HEK293 (cell line): Measurements from ENCODE around the gene VWA3B.

Source experiments
- CTCF ChIA-PET: fragments of 350-600 bp; formaldehyde crosslinking; extraction: SDS; loops from one replicate; lab custom pipeline; 2021; ENCODE audit warnings: antibody characterized with exemption; lab: Yijun Ruan, JAX
- POLR2A ChIA-PET: fragments of 300-600 bp; formaldehyde crosslinking; extraction: SDS; loops from one replicate; lab custom pipeline; 2020; ENCODE audit warnings: antibody characterized with exemption, inconsistent platforms; lab: Yijun Ruan, JAX
- H3K27ac ChIP-seq: fragments of 200-500 bp; sonication (Bioruptor generic); 2 replicates; pipeline ENCODE4 v1.5.1; 2014; ENCODE audit warnings: low read depth, low read length, control low read depth, inconsistent platforms; ENCODE audit errors: extremely low read depth
- H3K36me3 ChIP-seq, 2 experiments: fragments of 200-500 bp in 1 of 2; sonication (Bioruptor generic) in 1 of 2; 1 replicate in 1 of 2; 2 replicates in 1 of 2; pipeline ENCODE4 v1.5.1; 2014 to 2017; ENCODE audit warnings: inconsistent platforms in 2 of 2, low read length in 2 of 2; ENCODE audit not compliant: control insufficient read depth in 2 of 2, insufficient read depth in 1 of 2
- H3K4me1 ChIP-seq: fragments of 200-500 bp; sonication (Bioruptor generic); 2 replicates; pipeline ENCODE4 v1.5.1; 2014; ENCODE audit warnings: mild to moderate bottlenecking, low read length, inconsistent platforms; ENCODE audit not compliant: control insufficient read depth, insufficient read depth
- H3K4me3 ChIP-seq: 2 replicates; pipeline ENCODE4 v1.5.1; 2011; ENCODE audit warnings: low read depth, mild to moderate bottlenecking, control low read depth, low read length, moderate library complexity
- H3K9me3 ChIP-seq: fragments of 200-500 bp; sonication (Bioruptor generic); 2 replicates; pipeline ENCODE4 v1.5.1; 2014; ENCODE audit warnings: low read depth, low read length, inconsistent platforms; ENCODE audit not compliant: control insufficient read depth, insufficient read depth
- EGR2 ChIP-seq: fragments of 450-650 bp; formaldehyde crosslinking; IDR thresholded peaks from 2 replicates; pipeline ENCODE4 v1.5.1; 2016; ENCODE audit warnings: low read depth, missing biosample characterization, missing genetic modification characterization
- GLIS2 ChIP-seq: fragments of 450-650 bp; formaldehyde crosslinking; IDR thresholded peaks from 2 replicates; pipeline ENCODE4 v1.5.1; 2016; ENCODE audit warnings: missing biosample characterization, missing genetic modification characterization
- PRDM6 ChIP-seq: fragments of 450-650 bp; formaldehyde crosslinking; IDR thresholded peaks from 2 replicates; pipeline ENCODE4 v1.5.1; 2017; ENCODE audit warnings: missing biosample characterization, missing genetic modification characterization
- REST ChIP-seq: fragments of 450-650 bp; formaldehyde crosslinking; IDR thresholded peaks from 2 replicates; pipeline ENCODE4 v1.5.1; 2016; ENCODE audit warnings: missing biosample characterization, missing genetic modification characterization
- TCF7L2 ChIP-seq: IDR thresholded peaks from 2 replicates; pipeline ENCODE4 v1.6.1; 2011; ENCODE audit warnings: low read depth, mild to moderate bottlenecking, inconsistent platforms, low read length, moderate library complexity, borderline replicate concordance
- ZIC2 ChIP-seq: fragments of 450-650 bp; formaldehyde crosslinking; IDR thresholded peaks from 2 replicates; pipeline ENCODE4 v1.5.1; 2016; ENCODE audit warnings: missing biosample characterization, missing genetic modification characterization
- ZNF157 ChIP-seq: fragments of 450-650 bp; formaldehyde crosslinking; IDR thresholded peaks from 2 replicates; pipeline ENCODE4 v1.5.1; 2016; ENCODE audit warnings: missing biosample characterization, missing genetic modification characterization
- ZNF169 ChIP-seq: fragments of 450-650 bp; formaldehyde crosslinking; IDR thresholded peaks from 2 replicates; pipeline ENCODE4 v1.5.1; 2016; ENCODE audit warnings: missing biosample characterization, missing genetic modification characterization
- ZNF341 ChIP-seq: fragments of 450-650 bp; formaldehyde crosslinking; IDR thresholded peaks from 2 replicates; pipeline ENCODE4; 2016; ENCODE audit warnings: low read depth, missing biosample characterization, missing genetic modification characterization
- ZNF433 ChIP-seq: fragments of 450-650 bp; formaldehyde crosslinking; IDR thresholded peaks from 2 replicates; pipeline ENCODE4 v1.5.1; 2016; ENCODE audit warnings: missing biosample characterization, missing genetic modification characterization, low read depth
- ZNF510 ChIP-seq: fragments of 450-650 bp; formaldehyde crosslinking; IDR thresholded peaks from 2 replicates; pipeline ENCODE4 v1.5.1; 2018; ENCODE audit warnings: mild to moderate bottlenecking, missing genetic modification characterization, missing biosample characterization; ENCODE audit not compliant: insufficient replicate concordance
- ZNF548 ChIP-seq: fragments of 450-650 bp; formaldehyde crosslinking; IDR thresholded peaks from 2 replicates; pipeline ENCODE4 v1.5.1; 2016; ENCODE audit warnings: missing biosample characterization, missing genetic modification characterization
- ZNF600 ChIP-seq: fragments of 450-650 bp; formaldehyde crosslinking; IDR thresholded peaks from 2 replicates; pipeline ENCODE4 v1.5.1; 2016; ENCODE audit warnings: missing biosample characterization, missing genetic modification characterization
- ZNF747 ChIP-seq: fragments of 450-650 bp; formaldehyde crosslinking; IDR thresholded peaks from 2 replicates; pipeline ENCODE4 v1.5.1; 2016; ENCODE audit warnings: missing biosample characterization, missing genetic modification characterization
- ZNF777 ChIP-seq: fragments of 450-650 bp; formaldehyde crosslinking; IDR thresholded peaks from 2 replicates; pipeline ENCODE4 v1.5.1; 2017; ENCODE audit warnings: missing biosample characterization, missing genetic modification characterization, borderline replicate concordance
- ZNF791 ChIP-seq: fragments of 450-650 bp; formaldehyde crosslinking; IDR thresholded peaks from 2 replicates; pipeline ENCODE4 v1.5.1; 2016; ENCODE audit warnings: missing biosample characterization, missing genetic modification characterization
- ZNF792 ChIP-seq: fragments of 450-650 bp; formaldehyde crosslinking; IDR thresholded peaks from 2 replicates; pipeline ENCODE4 v1.5.1; 2016; ENCODE audit warnings: missing biosample characterization, missing genetic modification characterization
- ZSCAN30 ChIP-seq: fragments of 450-650 bp; IDR thresholded peaks from 2 replicates; pipeline ENCODE4 v1.5.1; 2018; ENCODE audit warnings: missing biosample characterization, mild to moderate bottlenecking, missing genetic modification characterization, moderate library complexity
- TF ChIP-seq, protein P1 (sequence below): fragments of 450-650 bp; formaldehyde crosslinking; IDR thresholded peaks from 2 replicates; pipeline ENCODE4 v1.5.1; 2016; ENCODE audit warnings: missing biosample characterization, missing genetic modification characterization
- TF ChIP-seq, protein P2 (sequence below): fragments of 450-650 bp; formaldehyde crosslinking; IDR thresholded peaks from 2 replicates; pipeline ENCODE4 v1.5.1; 2016; ENCODE audit warnings: missing biosample characterization, missing genetic modification characterization
- TF ChIP-seq, protein P3 (sequence below): fragments of 450-650 bp; formaldehyde crosslinking; IDR thresholded peaks from 2 replicates; pipeline ENCODE4 v1.5.1; 2017; ENCODE audit warnings: missing biosample characterization, missing genetic modification characterization

Gene VWA3B

GRCh38 chr2:98172150-98172765, 85.3 kb downstream of the VWA3B start (continued):
- TF ChIP-seq, protein P1, sequence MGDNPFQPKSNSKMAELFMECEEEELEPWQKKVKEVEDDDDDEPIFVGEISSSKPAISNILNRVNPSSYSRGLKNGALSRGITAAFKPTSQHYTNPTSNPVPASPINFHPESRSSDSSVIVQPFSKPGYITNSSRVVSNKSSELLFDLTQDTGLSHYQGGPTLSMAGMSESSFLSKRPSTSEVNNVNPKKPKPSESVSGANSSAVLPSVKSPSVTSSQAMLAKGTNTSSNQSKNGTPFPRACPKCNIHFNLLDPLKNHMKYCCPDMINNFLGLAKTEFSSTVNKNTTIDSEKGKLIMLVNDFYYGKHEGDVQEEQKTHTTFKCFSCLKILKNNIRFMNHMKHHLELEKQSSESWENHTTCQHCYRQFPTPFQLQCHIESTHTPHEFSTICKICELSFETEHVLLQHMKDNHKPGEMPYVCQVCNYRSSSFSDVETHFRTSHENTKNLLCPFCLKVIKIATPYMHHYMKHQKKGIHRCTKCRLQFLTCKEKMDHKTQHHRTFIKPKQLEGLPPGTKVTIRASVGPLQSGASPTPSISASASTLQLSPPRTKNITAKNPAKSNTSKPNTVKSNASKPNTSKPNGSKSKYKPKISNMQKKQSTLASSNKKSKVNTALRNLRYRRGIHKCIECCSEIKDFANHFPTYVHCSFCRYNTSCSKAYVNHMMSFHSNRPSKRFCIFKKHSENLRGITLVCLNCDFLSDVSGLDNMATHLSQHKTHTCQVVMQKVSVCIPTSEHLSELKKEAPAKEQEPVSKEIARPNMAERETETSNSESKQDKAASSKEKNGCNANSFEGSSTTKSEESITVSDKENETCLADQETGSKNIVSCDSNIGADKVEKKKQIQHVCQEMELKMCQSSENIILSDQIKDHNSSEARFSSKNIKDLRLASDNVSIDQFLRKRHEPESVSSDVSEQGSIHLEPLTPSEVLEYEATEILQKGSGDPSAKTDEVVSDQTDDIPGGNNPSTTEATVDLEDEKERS (tag by site-specific recombination): no peak
- no peak for TF ChIP-seq ZNF157 (tag by site-specific recombination)
- no peak for TF ChIP-seq ZIC2 (tag by site-specific recombination)
- TF ChIP-seq, all 188 proteins: peak for 0

DNA sequence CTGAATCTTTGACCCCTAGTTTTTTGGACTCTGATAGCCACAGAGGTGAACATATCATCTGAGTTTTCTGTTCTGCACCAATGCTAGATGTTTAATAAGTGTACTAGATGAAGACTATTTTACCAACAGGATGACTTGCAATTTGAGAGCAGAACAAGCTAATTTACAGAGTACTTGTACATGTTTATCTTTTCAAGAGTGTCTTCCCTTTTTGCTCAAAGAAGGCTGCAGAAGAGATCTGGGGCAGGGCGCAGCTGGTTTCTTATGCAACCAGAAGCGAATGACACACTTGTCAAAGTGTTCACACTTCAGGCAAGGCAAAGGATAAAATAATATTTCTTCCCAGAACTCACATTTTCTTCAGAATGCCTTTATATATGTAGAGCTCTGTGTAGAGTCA, 86.0 kb downstream of the VWA3B start:
- Histone ChIP-seq H3K36me3 (no peaks in the 10 kb centered on the region), H3K4me1 (no peaks in the 10 kb centered on the region), H3K9me3 (no peaks in the 10 kb centered on the region), H3K4me3 (no peak overlapping the region), H3K27ac (no peak overlapping the region)
- CTCF ChIA-PET: interaction anchor here (1.0 to 1.1 kb wide), 2 partner anchors 212 to 366 kb away, joined by 3 read pairs; no protein-coding TSS in a partner anchor
- TF ChIP-seq ZNF791 (tag by site-specific recombination): no peak
- TF ChIP-seq ZNF510: no peak
- no peak for TF ChIP-seq ZNF792 (tag by site-specific recombination)
- no peak for TF ChIP-seq ZSCAN30
- no peak for TF ChIP-seq ZNF157 (tag by site-specific recombination)
- TF ChIP-seq REST (tag by site-specific recombination): no peak
- TF ChIP-seq, protein P2, sequence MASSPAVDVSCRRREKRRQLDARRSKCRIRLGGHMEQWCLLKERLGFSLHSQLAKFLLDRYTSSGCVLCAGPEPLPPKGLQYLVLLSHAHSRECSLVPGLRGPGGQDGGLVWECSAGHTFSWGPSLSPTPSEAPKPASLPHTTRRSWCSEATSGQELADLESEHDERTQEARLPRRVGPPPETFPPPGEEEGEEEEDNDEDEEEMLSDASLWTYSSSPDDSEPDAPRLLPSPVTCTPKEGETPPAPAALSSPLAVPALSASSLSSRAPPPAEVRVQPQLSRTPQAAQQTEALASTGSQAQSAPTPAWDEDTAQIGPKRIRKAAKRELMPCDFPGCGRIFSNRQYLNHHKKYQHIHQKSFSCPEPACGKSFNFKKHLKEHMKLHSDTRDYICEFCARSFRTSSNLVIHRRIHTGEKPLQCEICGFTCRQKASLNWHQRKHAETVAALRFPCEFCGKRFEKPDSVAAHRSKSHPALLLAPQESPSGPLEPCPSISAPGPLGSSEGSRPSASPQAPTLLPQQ (tag by site-specific recombination): no peak
- TF ChIP-seq, protein P3, sequence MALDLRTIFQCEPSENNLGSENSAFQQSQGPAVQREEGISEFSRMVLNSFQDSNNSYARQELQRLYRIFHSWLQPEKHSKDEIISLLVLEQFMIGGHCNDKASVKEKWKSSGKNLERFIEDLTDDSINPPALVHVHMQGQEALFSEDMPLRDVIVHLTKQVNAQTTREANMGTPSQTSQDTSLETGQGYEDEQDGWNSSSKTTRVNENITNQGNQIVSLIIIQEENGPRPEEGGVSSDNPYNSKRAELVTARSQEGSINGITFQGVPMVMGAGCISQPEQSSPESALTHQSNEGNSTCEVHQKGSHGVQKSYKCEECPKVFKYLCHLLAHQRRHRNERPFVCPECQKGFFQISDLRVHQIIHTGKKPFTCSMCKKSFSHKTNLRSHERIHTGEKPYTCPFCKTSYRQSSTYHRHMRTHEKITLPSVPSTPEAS: no peak
- no peak for TF ChIP-seq ZNF341 (tag by site-specific recombination)
- TF ChIP-seq ZNF747: no peak
- no peak for TF ChIP-seq PRDM6 (tag by site-specific recombination)
- no peak for TF ChIP-seq GLIS2 (tag by site-specific recombination)
- TF ChIP-seq ZNF433 (tag by site-specific recombination): no peak
- TF ChIP-seq ZNF548 (tag by site-specific recombination): no peak
- no peak for TF ChIP-seq ZNF600 (tag by site-specific recombination)
- no peak for TF ChIP-seq ZNF169 (tag by site-specific recombination)
- no peak for TF ChIP-seq ZNF777
- no peak for TF ChIP-seq EGR2 (tag by site-specific recombination)
- no peak for TF ChIP-seq TCF7L2
- POLR2A ChIA-PET: interaction anchor here (0.9 kb wide), 1 partner anchor 10 kb away, joined by 3 read pairs; no protein-coding TSS in a partner anchor
